NCI-H187 (cell line): Measurements from ENCODE around the gene PTPRN.
"Not testable (repeated sequence)": the region's sequence is repeated elsewhere in the genome, so short reads cannot be mapped to it uniquely, and the experiment has no call there.

Experiments used
- DNase-seq, 2 experiments: peaks; one replicate each; lab custom pipeline; 2025; lab: John Stamatoyannopoulos, UW

PTPRN gene

DNA sequence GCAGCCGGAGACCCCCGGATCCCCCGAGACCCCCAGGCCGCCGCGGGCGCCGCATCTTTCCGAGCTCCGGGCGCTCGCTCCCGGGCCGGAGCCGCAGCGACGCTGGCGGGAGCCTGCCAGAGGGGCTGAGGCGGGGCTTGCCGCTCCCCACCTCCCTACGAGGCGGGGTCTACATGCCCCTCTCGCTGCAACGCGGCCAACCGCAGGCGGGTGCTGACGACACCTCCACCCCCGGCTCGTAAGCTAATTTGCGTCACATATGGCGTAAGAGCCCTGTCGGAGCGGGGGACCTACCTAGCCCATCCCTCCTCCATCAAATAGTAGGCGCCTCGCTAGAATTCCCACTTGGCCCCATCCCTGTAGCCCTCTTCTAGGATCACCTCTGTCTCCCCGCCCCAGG, at the start of gene PTPRN:
Gene PTPRN, minus strand, starts transcription at position 124 of the 400 bp plus-strand sequence. Its CDS starts 69 bp downstream, at position 55.
- DNase-seq: no peak

DNA sequence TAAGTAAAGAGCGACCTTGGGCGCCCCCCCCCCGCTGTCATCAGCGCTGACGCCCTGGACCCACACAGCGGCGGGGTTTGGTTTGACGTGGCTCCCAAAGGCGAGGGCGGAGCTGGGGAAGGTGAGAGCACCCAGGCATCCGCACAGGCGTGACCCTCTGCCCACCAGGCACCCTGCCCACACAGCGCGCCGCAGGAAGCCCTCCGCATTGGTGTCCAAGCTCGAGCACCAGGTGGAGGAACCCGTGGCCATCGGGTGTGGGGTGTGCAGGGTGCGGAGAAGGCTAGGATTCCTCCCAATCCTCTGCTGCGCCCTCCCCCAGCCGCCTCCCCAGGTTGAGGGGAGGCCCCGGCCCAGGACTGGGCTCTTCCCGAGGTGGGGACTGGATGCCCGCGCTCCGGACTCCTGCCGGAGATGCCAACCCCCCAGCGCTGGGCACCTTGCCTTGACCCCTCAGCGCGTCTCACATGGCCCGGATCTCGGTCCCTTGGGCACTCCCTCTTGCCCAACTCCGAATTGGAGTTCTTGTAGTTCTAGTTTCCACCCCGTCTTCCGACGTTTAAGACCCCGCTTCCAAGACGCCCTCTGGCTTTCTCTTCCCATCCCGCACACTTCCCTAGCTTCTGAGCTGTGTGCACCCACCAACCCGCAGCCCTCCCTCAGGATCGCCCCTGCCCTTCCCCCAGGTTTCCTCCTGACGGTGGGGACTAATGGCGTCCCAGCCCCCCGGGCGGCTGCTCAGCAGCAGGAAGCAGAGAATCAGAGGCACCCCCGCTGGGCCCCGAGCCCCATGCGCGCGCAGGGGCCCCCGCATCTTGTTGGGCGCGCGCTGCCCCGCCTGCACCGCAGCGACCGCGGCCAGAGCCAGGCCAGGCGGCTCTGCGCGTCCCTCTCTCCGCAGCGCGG, 49.2 kb upstream of the PTPRN start:
- DNase-seq: no peak

DNA sequence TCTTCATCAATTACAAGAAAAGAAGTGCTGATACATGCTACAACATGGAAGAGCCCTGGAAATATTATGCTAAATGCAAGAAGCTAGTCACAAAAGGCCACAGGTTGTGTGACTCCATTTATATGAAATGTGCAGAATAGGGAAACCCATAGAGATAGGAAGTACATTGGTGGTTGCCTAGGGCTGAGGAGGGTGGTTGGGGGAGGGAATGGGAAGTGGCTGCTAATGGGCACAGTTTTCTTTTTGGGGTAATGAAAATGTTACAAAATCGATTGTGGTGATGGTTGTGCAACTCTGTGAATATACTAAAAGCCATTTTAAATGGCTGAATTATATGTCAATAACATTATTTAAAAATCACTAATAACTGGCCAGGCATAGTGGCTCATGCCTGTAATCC, 47.6 kb upstream of the PTPRN start:
- no peak for DNase-seq

DNA sequence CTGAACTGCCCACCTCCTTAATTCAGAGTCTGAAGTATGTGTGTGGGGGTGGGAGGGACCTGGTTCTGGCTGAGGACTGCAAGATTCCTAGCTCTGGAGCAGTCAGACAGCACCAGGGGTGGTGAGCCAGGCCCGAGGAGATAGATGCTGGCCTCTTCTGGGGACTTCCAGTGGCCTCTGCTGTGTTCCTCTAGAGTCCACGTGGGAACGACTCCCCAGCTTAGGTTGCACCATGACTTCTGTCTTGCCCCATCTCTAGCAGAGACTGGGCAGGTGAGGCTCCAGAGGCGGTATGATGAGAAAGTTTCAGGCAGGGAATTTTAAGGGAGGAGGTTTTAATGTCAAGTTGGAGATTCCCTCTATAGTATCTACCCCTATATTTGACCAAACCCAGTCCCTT, 45.4 kb upstream of the PTPRN start:
- DNase-seq: no peak

DNA sequence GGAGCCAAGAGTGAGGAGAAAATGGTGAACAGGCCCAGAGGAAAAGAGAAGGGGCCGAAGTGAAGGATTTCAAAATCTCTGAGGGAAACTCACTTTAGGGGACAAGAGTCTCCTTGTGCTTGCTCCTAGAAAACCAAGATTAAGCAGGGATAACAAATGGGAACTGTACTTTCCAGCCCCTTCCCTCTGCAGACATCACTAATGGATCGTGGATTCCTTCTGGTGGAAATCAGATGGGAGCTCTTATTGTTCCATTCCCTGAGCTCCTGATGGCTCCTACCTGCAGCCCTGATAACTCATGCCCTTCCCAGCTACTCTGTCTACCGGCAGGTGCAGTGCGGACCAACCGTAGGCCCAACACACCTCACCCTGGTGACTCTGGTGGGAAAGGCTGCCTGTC, 43.9 kb upstream of the PTPRN start:
- DNase-seq: no peak

DNA sequence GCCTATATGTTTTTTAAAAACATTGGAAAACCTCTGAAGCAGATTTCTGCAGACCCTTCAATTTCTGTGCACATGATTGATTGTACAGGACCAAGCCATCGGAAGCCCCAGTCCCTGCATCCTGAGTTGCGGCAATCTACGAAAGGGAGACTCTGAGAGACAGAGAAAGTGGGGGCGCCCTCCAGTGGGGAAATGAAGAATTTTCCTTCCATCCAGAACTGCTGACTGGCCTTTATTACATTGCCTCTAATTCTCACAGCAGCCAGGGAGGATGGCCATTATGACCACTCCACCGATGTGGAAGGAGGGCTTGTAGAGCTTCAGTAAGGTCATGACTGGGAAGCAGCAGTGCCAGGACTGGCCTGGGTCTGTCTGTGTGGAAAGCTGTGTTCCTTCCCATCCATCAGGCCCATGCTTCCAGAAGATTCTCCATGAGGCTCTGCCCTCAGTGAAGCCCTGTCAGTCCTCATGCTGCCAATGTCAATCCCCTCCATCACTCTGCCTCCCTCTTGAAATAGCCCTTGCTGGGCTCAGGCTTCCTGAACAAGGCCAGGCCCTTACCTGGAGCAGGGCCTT, 43.3 kb upstream of the PTPRN start:
- peak in 1 of 2 experiments; percentile 7 for DNase-seq

DNA sequence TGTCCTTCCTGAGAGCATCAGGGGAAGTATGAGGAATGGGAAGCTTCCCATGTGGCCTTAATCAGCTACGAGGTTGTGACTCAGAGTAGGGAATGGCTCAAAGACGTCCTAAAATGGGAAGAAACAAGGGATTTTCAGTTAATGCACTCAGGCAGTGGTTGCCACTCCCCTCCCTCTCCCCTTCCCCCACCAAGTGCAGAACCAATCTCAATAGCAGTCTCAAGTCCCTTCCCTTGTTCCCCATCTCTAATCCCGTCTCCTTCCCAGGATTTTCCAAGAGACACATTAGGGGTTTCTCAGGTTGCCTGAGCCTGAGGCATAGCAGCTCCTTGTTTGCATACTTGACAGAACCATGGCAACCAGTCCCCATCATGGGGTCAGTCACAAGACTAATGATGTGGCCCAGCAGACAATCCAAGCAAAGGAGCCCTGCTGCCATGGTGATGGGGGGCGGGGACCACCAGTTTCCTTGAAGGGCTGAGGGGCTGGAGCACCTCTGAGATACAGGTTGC, 41.6 kb upstream of the PTPRN start:
- no peak for DNase-seq

DNA sequence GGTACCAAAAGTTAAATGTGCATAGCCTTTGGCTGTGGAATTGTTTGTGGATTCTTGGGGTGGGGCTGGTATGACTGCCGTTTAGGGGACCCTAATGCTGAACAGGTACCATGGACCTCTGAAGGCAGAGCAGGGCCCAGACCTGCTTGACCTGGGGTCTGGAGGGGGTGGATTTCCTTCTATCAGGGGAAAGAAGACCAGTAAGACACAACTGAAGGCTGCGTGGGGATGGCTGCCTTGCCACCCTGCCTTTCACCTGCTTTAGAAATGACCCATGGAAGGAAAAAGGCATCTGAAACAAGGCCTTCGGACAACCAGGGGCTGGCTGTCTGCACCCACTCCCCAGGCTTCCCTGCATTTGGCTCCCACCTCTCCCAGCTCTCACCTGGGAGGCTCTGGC, 41.0 kb upstream of the PTPRN start:
- no peak for DNase-seq

DNA sequence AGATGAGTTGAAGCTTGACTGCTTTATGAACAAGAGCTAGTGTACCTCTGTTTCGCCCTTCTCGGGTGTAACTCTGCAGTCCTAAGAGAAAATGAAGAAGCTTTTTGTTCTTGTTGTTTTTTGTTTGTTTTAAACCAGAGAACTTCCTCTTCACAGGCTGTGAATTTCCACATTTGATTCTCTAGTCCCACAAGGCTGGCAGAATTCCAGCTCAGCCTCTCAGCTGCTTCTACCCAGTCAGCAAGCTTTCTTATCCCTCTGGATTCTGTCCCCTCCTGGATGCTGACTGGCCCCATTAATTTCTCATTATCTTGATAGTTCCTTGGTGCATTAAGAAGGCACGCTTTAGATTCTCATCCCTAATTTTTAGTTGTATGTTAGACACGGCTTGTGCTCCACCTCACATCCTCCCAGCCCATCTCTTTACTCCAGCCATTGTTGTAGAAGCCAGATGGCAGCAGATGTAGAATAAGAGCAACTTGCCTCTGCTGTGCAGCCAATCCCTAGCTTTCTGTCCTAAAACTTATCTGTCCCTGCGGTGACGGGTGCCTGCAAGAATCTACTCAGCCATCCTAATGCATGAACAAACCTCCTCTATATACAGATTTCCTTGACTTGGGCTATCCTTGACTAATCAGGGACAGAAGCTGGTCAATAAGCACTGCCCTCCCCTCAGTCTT, 35.7 kb upstream of the PTPRN start:
- no peak for DNase-seq

DNA sequence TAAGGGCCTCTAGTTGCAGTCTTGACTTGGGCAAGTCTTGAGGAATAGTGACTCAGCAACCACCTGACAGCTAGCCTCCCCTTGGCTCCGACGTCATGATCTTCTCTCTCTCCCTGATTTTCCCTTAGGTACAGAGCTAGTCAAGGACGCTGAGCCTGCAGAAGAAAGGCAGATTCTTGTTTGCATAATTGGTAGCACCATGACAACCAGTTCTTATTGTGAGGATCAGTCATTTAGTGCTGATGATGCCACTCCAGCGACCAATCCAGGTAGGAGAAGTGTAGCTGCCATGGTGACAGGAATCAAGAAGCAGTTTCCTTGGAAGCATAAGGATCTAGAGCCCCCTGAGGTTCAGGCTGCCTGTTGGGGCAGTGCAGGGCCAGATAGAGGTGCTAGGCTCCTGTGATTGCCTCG, 26.2 kb upstream of the PTPRN start:
- DNase-seq: no peak

DNA sequence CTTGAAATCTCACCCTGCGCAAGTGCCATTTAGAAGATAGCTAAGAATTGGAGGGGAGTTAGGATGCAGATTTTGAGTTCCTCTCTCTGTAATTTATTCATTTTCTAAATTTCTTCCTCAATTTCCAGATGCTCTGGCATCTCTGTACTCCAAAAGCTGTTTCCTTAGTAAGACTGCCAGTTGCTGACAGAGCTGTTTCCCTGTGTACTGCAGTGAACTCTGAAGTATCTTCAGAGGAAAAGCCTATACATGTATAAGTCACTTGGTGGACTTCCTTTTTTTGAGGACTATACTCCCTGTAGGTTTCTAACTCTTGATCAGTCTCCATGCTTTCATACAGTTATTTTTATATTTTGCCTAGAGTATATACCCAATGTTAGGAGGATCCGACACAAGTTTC, 24.9 kb upstream of the PTPRN start:
- DNase-seq: no peak

DNA sequence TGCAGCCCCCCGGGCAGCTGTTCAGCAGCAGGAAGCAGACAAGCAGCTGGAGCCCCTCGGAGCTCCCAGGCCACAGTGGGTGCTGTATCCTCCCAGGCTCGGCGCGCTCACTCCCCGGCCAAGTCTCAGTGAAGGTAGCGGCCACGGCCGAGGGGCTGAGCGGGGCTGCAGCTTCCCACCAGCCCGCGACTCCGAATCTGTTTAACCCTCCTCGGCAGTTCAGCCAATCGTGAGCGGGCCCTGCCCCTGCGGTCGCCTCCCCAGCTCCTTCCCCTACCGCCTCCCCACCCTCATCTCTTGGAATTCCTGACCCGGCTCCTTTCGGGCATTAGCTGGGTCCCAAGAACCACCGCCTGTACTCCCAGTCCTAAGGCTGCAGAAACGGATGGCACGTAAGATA, 23.3 kb upstream of the PTPRN start, which contains the start of gene RESP18:
Gene RESP18, minus strand, starts transcription at position 203 of the 400 bp plus-strand sequence.
- DNase-seq: no peak

DNA sequence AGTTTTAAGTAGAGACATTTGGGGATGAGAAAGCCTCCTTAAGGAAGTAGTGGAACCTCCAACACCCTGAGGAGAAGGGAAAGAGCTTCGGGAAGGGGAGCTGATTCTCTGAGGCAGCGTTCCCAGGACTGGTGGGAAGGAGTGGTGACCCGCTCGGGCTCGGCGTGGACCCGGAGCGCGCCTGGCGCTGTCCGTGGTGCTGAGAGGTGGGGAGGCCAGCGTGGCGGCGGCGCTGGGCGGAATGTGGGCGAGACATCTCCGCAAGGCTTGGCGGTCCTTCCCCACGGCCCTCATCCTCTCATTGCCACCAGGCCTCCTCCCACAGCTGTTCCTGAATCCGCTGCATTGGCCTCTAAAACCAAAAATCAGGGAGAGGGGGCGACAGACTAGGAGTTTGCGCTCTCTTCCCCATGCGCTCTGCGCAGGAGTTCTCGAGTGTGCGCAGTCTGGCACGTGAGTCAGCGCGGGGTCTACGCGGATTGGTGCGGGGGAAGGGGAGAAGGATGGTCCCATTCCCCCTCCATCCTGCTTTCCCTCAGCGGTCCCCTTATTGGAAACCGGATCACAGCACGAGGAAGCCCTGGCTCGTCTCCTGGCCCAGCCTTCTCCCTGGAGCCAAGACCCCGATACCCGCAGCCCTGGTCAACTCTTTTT, 22.5 kb upstream of the PTPRN start:
- DNase-seq: no peak

DNA sequence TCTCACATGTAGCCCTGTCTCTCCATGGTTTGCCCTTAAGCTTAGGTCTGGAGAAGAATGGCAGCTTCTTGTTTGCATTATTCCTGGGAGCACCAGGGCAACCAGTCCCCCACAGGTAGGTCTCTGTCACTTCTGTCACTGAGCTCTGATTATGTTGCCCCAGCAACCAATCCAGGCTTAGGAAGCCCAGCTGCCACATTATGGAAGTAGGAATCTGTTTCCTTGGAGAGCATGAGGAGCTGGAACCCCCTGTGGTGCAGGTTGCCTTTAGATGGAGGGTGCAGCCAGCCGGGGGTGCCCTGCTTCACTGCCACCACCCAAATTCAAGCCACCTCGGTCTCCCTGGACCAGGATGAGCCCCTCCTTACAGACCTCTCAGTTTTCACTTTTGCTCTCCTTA, 18.5 kb upstream of the PTPRN start:
- DNase-seq: no peak

DNA sequence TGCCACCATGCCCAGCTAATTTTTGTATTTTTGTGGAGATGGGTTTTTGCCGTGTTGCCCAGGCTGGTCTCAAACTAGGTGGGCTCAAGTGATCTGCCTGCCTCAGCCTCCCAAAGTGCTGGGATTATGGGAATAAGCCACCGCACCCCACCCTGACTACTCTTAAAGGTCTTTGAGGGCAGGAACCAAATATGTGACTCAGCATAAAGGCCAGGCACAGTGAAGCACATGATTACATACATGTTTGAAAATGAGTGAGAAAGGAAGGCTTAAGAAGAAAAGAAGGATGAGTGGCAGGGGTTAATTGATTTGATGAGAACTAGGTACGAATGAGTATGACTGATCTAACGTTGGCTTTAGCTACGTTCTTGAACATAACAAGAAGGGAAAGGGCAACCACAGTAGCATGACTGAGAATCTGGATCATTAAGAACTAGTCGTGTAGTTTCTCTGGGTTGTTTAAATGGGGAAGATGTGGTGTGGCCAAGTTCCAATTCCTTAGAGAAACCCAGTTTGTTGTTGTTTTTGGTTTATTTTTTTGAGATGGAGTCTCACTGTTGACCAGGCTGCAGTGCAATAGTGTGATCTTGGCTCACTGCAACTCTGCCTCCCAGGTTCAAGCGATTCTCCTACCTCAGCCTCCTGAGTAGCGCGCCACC, 16.6 kb upstream of the PTPRN start:
- no peak for DNase-seq

DNA sequence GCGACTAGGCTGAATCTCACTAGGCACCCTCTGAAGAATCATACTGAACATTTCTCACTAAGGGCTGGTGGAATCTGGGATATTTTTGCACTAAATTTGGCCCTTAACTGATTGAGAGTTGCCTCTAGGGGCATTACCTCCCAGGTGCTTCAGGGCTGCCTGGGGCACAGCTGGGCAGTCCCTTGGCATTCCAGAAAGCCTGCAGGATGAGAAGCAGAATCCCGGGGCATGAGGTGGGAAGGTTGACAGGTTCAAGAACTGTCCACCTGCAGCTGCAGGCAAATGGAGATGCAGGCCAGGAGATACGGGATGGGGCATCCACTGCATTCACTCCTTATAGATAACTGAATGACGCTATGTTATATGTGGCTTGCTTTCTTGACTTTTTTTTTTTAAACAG, 15.9 kb upstream of the PTPRN start:
- DNase-seq: no peak

DNA sequence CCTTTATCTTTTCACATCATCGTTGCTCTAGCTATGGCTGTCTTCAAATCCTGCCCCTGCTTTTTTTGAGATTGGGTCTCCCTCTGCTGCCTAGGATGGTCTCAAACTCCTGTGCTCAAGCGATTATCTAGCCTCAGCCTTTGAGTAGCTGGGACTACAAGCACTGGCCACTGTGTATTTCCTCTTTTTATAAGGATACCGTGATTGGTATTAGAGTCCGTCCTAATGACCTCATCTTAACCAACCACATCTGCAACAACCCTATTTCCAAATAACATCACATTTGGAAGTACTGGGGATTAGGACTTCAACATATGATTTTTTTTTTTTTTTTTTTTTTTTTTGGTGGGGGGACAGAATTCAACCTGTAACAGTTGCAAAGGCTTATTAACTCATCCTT, 14.2 kb upstream of the PTPRN start:
- DNase-seq: no peak

DNA sequence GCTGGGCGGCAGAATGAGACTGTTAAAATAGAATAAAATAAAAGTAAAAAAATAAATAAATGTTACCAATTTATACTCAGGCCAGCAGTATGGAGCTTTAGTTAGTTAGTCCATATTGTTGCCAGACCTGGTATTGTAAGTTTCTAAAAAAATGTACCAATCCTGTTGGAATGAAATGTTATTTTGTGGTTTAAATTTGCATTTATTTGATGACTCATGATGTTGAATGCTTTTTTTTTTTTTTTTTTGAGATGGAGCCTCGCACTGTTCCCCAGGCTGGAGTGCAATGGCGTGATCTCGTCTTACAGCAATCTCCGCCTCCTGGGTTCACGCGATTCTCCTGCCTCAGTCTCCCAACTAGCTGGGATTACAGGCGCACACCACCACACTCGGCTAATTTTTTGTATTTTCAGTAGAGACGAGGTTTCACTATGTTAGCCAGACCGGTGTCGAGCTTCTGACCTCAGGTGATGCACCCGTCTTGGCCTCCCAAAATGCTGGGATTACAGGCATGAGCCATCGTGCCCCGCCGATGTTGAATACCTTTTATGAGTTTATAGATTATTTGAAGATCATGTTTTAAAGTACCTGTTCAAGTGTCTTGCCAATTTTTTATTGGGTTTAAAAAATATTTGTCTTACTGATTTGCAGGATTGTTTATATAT, 5.7 kb upstream of the PTPRN start:
- DNase-seq: no peak

DNA sequence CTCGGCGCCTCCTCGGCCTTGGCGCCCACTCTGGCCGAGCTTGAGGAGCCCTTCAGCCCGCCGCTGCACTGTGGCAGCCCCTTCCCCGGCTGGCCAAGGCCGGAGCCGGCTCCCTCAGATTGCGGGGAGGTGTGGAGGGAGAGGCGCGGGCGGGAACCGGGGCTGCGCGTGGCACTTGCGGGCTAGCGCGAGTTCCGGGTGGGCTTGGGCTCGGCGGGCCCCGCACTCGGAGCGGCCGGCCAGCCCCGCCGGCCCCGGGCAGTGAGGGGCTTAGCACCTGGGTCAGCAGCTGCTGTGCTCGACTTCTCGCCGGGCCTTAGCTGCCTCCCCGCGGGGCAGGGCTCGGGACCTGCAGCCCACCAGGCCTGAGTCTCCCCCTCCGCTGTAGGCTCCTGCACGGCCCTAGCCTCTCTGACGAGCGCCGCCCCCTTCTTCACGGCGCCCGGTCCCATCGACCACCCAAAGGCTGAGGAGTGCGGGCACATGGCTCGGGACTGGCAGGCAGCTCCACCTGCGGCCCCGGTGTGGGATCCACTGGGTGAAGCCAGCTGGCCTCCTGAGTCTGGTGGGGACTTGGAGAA, 3.6 kb upstream of the PTPRN start:
- not testable (repeated sequence) for DNase-seq
